ENCODE data around the gene C16orf96. TPM values are rescaled to one million over a fixed set of nuclear protein-coding genes. Genes with fewer than 3 reads are reported as not detected.

Gene C16orf96
- total RNA-seq, 2 experiments from 2014 or later, result 0.16 to 0.32 TPM

GRCh38 chr16:4586291-4586690, 30.2 kb downstream of the C16orf96 start:
- ATAC-seq, result no peak

GRCh38 chr16:4588386-4588785, 32.2 kb downstream of the C16orf96 start:
- POLR2A ChIA-PET, result interaction anchor here (0.6 to 1.3 kb wide), 2 partner anchors 83 to 130 kb away, joined by 3 read pairs; no protein-coding TSS in a partner anchor

More at GRCh38 chr16:4586291-4586690, 30.2 kb downstream of the C16orf96 start:
- ChIA-PET CTCF (interaction anchor here (0.6 to 2.7 kb wide), 24 partner anchors 9 to 183 kb away, joined by 3 to 18 read pairs (median 6); partner anchors contain the start of gene HMOX2), POLR2A (interaction anchor here (0.8 to 1.6 kb wide), 2 partner anchors 11 to 36 kb away, joined by 3 to 4 read pairs; no protein-coding TSS in a partner anchor)
- Mint-ChIP-seq H3K27me3 (peaks cover 4% of the 10 kb centered on the region), H3K27ac (no peak overlapping the region), H3K9me3 (peaks cover 2% of the 10 kb centered on the region), H3K36me3 (ENCODE audit: low read depth) (no peaks in the 10 kb centered on the region), H3K4me1 (ENCODE audit: low read depth) (peaks cover 3% of the 10 kb centered on the region), H3K4me3 (no peak overlapping the region)
- no peak for DNase-seq
- TF ChIP-seq CTCF (IDR thresholded peaks at IDR 0.05), result no peak
- intact Hi-C loops (cut with micrococcal nuclease), result no loop called here

GRCh38 chr16:4588961-4589360, 32.8 kb downstream of the C16orf96 start:
- ChIA-PET CTCF (interaction anchor here (0.9 kb wide), 1 partner anchor 186 kb away, joined by 3 read pairs; no protein-coding TSS in a partner anchor), POLR2A (no interaction called here)
- intact Hi-C loops (cut with micrococcal nuclease), result no loop called here
- peaks cover 3% of the 10 kb centered on the region for H3K4me1 Mint-ChIP-seq (ENCODE audit: low read depth)
- no peak for ATAC-seq
- peaks cover 2% of the 10 kb centered on the region for H3K9me3 Mint-ChIP-seq
- no peak for TF ChIP-seq CTCF (IDR thresholded peaks at IDR 0.05)
- DNase-seq, result no peak
- no peaks in the 10 kb centered on the region for H3K36me3 Mint-ChIP-seq (ENCODE audit: low read depth)
- no peak overlapping the region for H3K27ac Mint-ChIP-seq
- H3K27me3 Mint-ChIP-seq, result peaks cover 4% of the 10 kb centered on the region
- no peak overlapping the region for H3K4me3 Mint-ChIP-seq

More at GRCh38 chr16:4588386-4588785, 32.2 kb downstream of the C16orf96 start:
- Mint-ChIP-seq H3K36me3 (ENCODE audit: low read depth) (no peaks in the 10 kb centered on the region), H3K4me3 (no peak overlapping the region), H3K9me3 (peaks cover 2% of the 10 kb centered on the region), H3K4me1 (ENCODE audit: low read depth) (peaks cover 3% of the 10 kb centered on the region), H3K27ac (no peak overlapping the region), H3K27me3 (peaks cover 4% of the 10 kb centered on the region)
- intact Hi-C loops (cut with micrococcal nuclease), result no loop called here
- CTCF ChIA-PET, result interaction anchor here (0.7 to 0.9 kb wide), 2 partner anchors 18 to 186 kb away, joined by 3 read pairs; no protein-coding TSS in a partner anchor
- ATAC-seq (no peak), DNase-seq (no peak)
- no peak for TF ChIP-seq CTCF (IDR thresholded peaks at IDR 0.05)

- intact Hi-C loops (cut with micrococcal nuclease), result no loop called here
- H3K4me3 Mint-ChIP-seq, result no peak overlapping the region
Observed at GRCh38 chr16:4591191-4591590, 35.1 kb downstream of the C16orf96 start.

More at GRCh38 chr16:4591191-4591590, 35.1 kb downstream of the C16orf96 start:
- Mint-ChIP-seq H3K4me1 (ENCODE audit: low read depth) (no peaks in the 10 kb centered on the region), H3K27me3 (no peaks in the 10 kb centered on the region), H3K36me3 (ENCODE audit: low read depth) (no peaks in the 10 kb centered on the region), H3K9me3 (peaks cover 2% of the 10 kb centered on the region), H3K27ac (no peak overlapping the region)
- ATAC-seq (no peak), DNase-seq (no peak)
- TF ChIP-seq CTCF (IDR thresholded peaks at IDR 0.05), result no peak
- ChIA-PET POLR2A (interaction anchor here (1.2 to 1.3 kb wide), 2 partner anchors 10 to 113 kb away, joined by 3 read pairs; no protein-coding TSS in a partner anchor), CTCF (interaction anchor here (1.4 kb wide), 1 partner anchor 85 kb away, joined by 4 read pairs; no protein-coding TSS in a partner anchor)
